IMR-90 (cell line): ENCODE data around the gene CLIC3. TPM values are rescaled to one million over a fixed set of nuclear protein-coding genes. Genes with fewer than 3 reads are reported as not detected.

ENCODE experiments used
- ATAC-seq: fragments of 200-7000 bp; cut with Tn5 transposase; 2 replicates; pipeline ENCODE4 v1.9.1; 2020; ENCODE audit warnings: low read depth, mild to moderate bottlenecking, moderate library complexity
- BruUV-seq: library from RNA; stranded (reverse); fragments of 400-500 nt; replicated peaks from 2 replicates; lab custom pipeline; 2021; lab: Mats Ljungman, UMichigan
- CTCF ChIA-PET: fragments of 300-600 bp; formaldehyde crosslinking; extraction: SDS; loops from one replicate; lab custom pipeline; 2021; ENCODE audit warnings: antibody characterized with exemption; lab: Yijun Ruan, JAX
- POLR2A ChIA-PET: fragments of 300-600 bp; sonication (Branson Sonifier 250); formaldehyde crosslinking; loops from one replicate; lab custom pipeline; 2022; ENCODE audit warnings: antibody characterized with exemption; ENCODE audit not compliant: unreplicated experiment; lab: Charles Lee
- DNase-seq: peaks from one replicate; pipeline ENCODE4 v3.0.0; 2013
- H2AFZ ChIP-seq: replicated peaks from 2 replicates; pipeline ENCODE3; 2013; ENCODE audit warnings: low read length, mild to moderate bottlenecking; ENCODE audit not compliant: poor library complexity
- H2AK5ac ChIP-seq: 2 replicates; pipeline ENCODE4 v1.6.1; 2013; ENCODE audit warnings: low read depth, low read length, inconsistent platforms
- H2AK9ac ChIP-seq: replicated peaks from 2 replicates; pipeline ENCODE3; 2013; ENCODE audit warnings: mild to moderate bottlenecking, low read depth, low read length, moderate library complexity; ENCODE audit not compliant: poor library complexity
- H2BK120ac ChIP-seq: 2 replicates; pipeline ENCODE4 v1.6.1; 2013; ENCODE audit warnings: low read depth, low read length, inconsistent platforms
- H2BK15ac ChIP-seq: 3 replicates; pipeline ENCODE4 v1.6.1; 2013; ENCODE audit warnings: low read depth, low read length, inconsistent platforms
- H2BK20ac ChIP-seq: 2 replicates; pipeline ENCODE4 v1.6.1; 2013; ENCODE audit warnings: low read depth, mild to moderate bottlenecking, inconsistent platforms, low read length, moderate library complexity
- H2BK5ac ChIP-seq: 2 replicates; pipeline ENCODE4 v1.6.1; 2013; ENCODE audit warnings: mild to moderate bottlenecking, low read depth, low read length, inconsistent platforms; ENCODE audit not compliant: poor library complexity, severe bottlenecking
- H3K14ac ChIP-seq: replicated peaks from 2 replicates; pipeline ENCODE4 v1.6.1; 2013; ENCODE audit warnings: low read depth, low read length, inconsistent platforms
- H3K18ac ChIP-seq: 2 replicates; pipeline ENCODE4 v1.6.1; 2013; ENCODE audit warnings: low read depth, low read length, control low read depth
- H3K23ac ChIP-seq: 2 replicates; pipeline ENCODE4 v1.6.1; 2013; ENCODE audit warnings: low read depth, low read length, inconsistent platforms
- H3K27ac ChIP-seq: 2 replicates; pipeline ENCODE4 v1.5.1; 2013; ENCODE audit warnings: mild to moderate bottlenecking, control low read depth, low read length; ENCODE audit not compliant: insufficient read depth
- H3K27me3 ChIP-seq: 2 replicates; pipeline ENCODE4 v1.6.1; 2013; ENCODE audit warnings: low read length; ENCODE audit not compliant: control insufficient read depth, insufficient read depth
- H3K36me3 ChIP-seq: 2 replicates; pipeline ENCODE4 v1.6.1; 2013; ENCODE audit warnings: low read length, mixed read lengths; ENCODE audit not compliant: control insufficient read depth, insufficient read depth
- H3K4ac ChIP-seq: 2 replicates; pipeline ENCODE4 v1.6.1; 2013; ENCODE audit warnings: low read depth, low read length, inconsistent platforms
- H3K4me1 ChIP-seq: 2 replicates; pipeline ENCODE4 v1.6.1; 2013; ENCODE audit warnings: low read length, mixed read lengths; ENCODE audit not compliant: control insufficient read depth, insufficient read depth
- H3K4me2 ChIP-seq: 2 replicates; pipeline ENCODE4 v1.6.1; 2013; ENCODE audit warnings: low read depth, mild to moderate bottlenecking, control low read depth, low read length, moderate library complexity
- H3K4me3 ChIP-seq: 2 replicates; pipeline ENCODE4 v1.5.1; 2013; ENCODE audit warnings: low read depth, mild to moderate bottlenecking, control low read depth, low read length, moderate library complexity; ENCODE audit not compliant: insufficient read depth
- H3K56ac ChIP-seq: 2 replicates; pipeline ENCODE4 v1.6.1; 2013; ENCODE audit warnings: low read length, inconsistent platforms; ENCODE audit not compliant: insufficient read depth; ENCODE audit errors: extremely low read depth
- H3K79me1 ChIP-seq, 2 experiments: 2 replicates each; pipeline ENCODE4 v1.6.1; 2013; ENCODE audit warnings: low read length in 2 of 2, inconsistent platforms in 1 of 2, low read depth in 1 of 2
- H3K9ac ChIP-seq: 2 replicates; pipeline ENCODE4 v1.6.1; 2013; ENCODE audit warnings: low read depth, low read length, control low read depth
- H3K9me1 ChIP-seq: 2 replicates; pipeline ENCODE4 v1.6.1; 2013; ENCODE audit warnings: low read length, inconsistent platforms; ENCODE audit not compliant: insufficient read depth
- H3K9me3 ChIP-seq: 2 replicates; pipeline ENCODE4 v1.6.1; 2013; ENCODE audit warnings: low read length; ENCODE audit not compliant: control insufficient read depth, insufficient read depth
- H4K20me1 ChIP-seq: 2 replicates; pipeline ENCODE4 v1.6.1; 2013; ENCODE audit warnings: low read length, inconsistent platforms; ENCODE audit not compliant: insufficient read depth
- H4K5ac ChIP-seq: 2 replicates; pipeline ENCODE4 v1.6.1; 2013; ENCODE audit warnings: mild to moderate bottlenecking, low read depth, low read length, control low read depth
- H4K8ac ChIP-seq, 2 experiments: 2 replicates each; pipeline ENCODE4 v1.6.1; 2013; ENCODE audit warnings: low read depth in 2 of 2, low read length in 2 of 2, control low read depth in 1 of 2, inconsistent platforms in 1 of 2
- H4K91ac ChIP-seq: 2 replicates; pipeline ENCODE4 v1.6.1; 2013; ENCODE audit warnings: low read depth, low read length, inconsistent platforms; ENCODE audit not compliant: insufficient read depth
- BHLHE40 ChIP-seq: fragments of 150-350 bp; IDR thresholded peaks from 2 replicates; pipeline ENCODE4 v1.6.1; 2016; ENCODE audit warnings: mild to moderate bottlenecking, low read depth, low read length
- CEBPB ChIP-seq: IDR thresholded peaks from 2 replicates; pipeline ENCODE4 v1.6.1; 2012; ENCODE audit warnings: low read depth, low read length, improper control_type of control experiment
- CHD1 ChIP-seq: IDR thresholded peaks from 2 replicates; pipeline ENCODE4 v1.6.1; 2012; ENCODE audit warnings: low read depth, low read length, improper control_type of control experiment
- CTCF ChIP-seq: conservative IDR thresholded peaks from 2 replicates; pipeline ENCODE4 v1.5.1; 2012; ENCODE audit warnings: mild to moderate bottlenecking, low read depth, low read length, improper control_type of control experiment
- ELK1 ChIP-seq: fragments of 150-350 bp; IDR thresholded peaks from 2 replicates; pipeline ENCODE4 v1.6.1; 2016; ENCODE audit warnings: low read depth, mild to moderate bottlenecking, low read length, moderate library complexity, borderline replicate concordance
- FOS ChIP-seq: fragments of 150-350 bp; IDR thresholded peaks from 2 replicates; pipeline ENCODE4 v1.6.1; 2016; ENCODE audit warnings: low read depth, low read length
- MAFK ChIP-seq: IDR thresholded peaks from 2 replicates; pipeline ENCODE4 v1.6.1; 2012; ENCODE audit warnings: low read depth, low read length, improper control_type of control experiment
- MAZ ChIP-seq: IDR thresholded peaks from 2 replicates; pipeline ENCODE4 v1.6.1; 2012; ENCODE audit warnings: low read depth, mild to moderate bottlenecking, low read length, improper control_type of control experiment, moderate library complexity, borderline replicate concordance
- MXI1 ChIP-seq: IDR thresholded peaks from 2 replicates; pipeline ENCODE4 v1.6.1; 2012; ENCODE audit warnings: low read depth, mild to moderate bottlenecking, low read length, moderate library complexity, borderline replicate concordance
- NFE2L2 ChIP-seq: fragments of 150-350 bp; IDR thresholded peaks from 2 replicates; pipeline ENCODE4 v1.6.1; 2016; ENCODE audit warnings: low read depth, mild to moderate bottlenecking, low read length
- POLR2A ChIP-seq: IDR thresholded peaks from 2 replicates; pipeline ENCODE4 v1.6.1; 2012; ENCODE audit warnings: mild to moderate bottlenecking, low read depth, low read length
- RAD21 ChIP-seq: IDR thresholded peaks from 2 replicates; pipeline ENCODE4 v1.6.1; 2012; ENCODE audit warnings: low read length, improper control_type of control experiment
- RCOR1 ChIP-seq: IDR thresholded peaks from 2 replicates; pipeline ENCODE4 v1.6.1; 2012; ENCODE audit warnings: mild to moderate bottlenecking, low read length, improper control_type of control experiment; ENCODE audit not compliant: insufficient replicate concordance
- RFX5 ChIP-seq: IDR thresholded peaks from 2 replicates; pipeline ENCODE4 v1.8.0; 2012; ENCODE audit warnings: low read depth, mild to moderate bottlenecking, low read length, moderate library complexity
- SMC3 ChIP-seq: fragments of 150-350 bp; IDR thresholded peaks from 2 replicates; pipeline ENCODE4 v1.6.1; 2016; ENCODE audit warnings: low read depth, mild to moderate bottlenecking, antibody characterized with exemption, low read length, moderate library complexity
- USF2 ChIP-seq: fragments of 150-350 bp; IDR thresholded peaks from 2 replicates; pipeline ENCODE4 v1.6.1; 2017; ENCODE audit warnings: mild to moderate bottlenecking, antibody characterized with exemption, low read length, low read depth
- WGBS, 2 experiments: methylation state at CpG; one replicate each; pipeline versions ENCODE4 v1.1.5 to v1.1.7; 2013; ENCODE audit warnings: missing lambda C conversion rate in 2 of 2; ENCODE audit not compliant: insufficient read length in 1 of 2; ENCODE audit errors: extremely low coverage in 2 of 2; 5-methylcytosine and 5-hydroxymethylcytosine counted together
- dilution Hi-C: fragments of 300-500 bp; cut with HindIII; formaldehyde crosslinking; loops from one replicate; pipeline ENCODE4 v1.14.3; 2018; ENCODE audit warnings: low sequenced_read_pairs; ENCODE audit not compliant: unreplicated experiment
- in situ Hi-C: fragments of 300-500 bp; cut with MboI; formaldehyde crosslinking; loops from 3 replicates; pipeline ENCODE4 v1.14.3; 2019; ENCODE audit warnings: low sequenced_read_pairs, inconsistent platforms, mixed read lengths
- intact Hi-C: fragments of 100-400 bp; cut with micrococcal nuclease; formaldehyde crosslinking; loops from 2 replicates; pipeline ENCODE4 v1.10.0; 2022
- polyA plus RNA-seq, 3 experiments: library from polyadenylated mRNA; depleted of rRNA; stranded (reverse); fragments of >200 nt; gene quantifications; 2 replicates each; pipeline ENCODE4 v1.2.3, GENCODE V29; 2012; ENCODE audit warnings: low replicate concordance in 1 of 3
- total RNA-seq: library from RNA; depleted of rRNA; stranded (reverse); fragments of >200 nt; gene quantifications from 2 replicates; pipeline ENCODE4 v1.2.3, GENCODE V29; 2012

The CLIC3 gene
- total and polyA plus RNA-seq, 2 of the 4 experiments (the other 2 are of a cell fraction) = 0.18 to 1.7 TPM

DNA sequence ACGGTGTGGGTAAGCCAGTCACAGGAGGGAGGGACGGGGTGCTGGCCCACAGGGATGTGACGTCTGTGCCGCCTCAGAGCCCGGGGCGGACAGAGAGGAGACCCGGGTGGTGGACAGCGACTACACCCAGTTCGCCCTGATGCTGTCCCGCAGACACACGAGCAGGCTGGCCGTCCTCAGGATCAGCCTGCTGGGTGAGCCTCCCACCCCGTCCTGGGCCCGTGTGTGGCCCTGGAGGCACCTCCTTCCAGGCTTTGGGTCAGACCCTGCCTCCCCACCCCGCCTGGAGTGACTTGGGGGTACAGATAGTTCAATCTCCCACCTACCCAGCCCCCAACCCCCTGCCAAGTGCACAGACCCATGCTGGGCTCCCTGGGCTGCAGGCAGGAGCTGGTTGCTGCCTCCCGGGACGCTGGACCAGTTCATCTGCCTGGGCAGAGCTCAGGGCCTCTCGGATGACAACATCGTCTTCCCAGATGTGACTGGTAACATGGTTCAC is 42.5 kb downstream of the CLIC3 start:
- H3K4ac ChIP-seq = no peak overlapping the region
- H3K36me3 ChIP-seq = no peaks in the 10 kb centered on the region
- no peak overlapping the region for H3K4me3 ChIP-seq
- H3K56ac ChIP-seq = no peak overlapping the region
- no peak overlapping the region for H3K4me2 ChIP-seq
- no peak for ATAC-seq
- ChIA-PET POLR2A (no interaction called here), CTCF (no interaction called here)
- no peak overlapping the region for H2AFZ ChIP-seq
- H3K27me3 ChIP-seq = peaks cover 18% of the 10 kb centered on the region; the same call in 1 of the 2 replicates
- H4K5ac ChIP-seq = no peak overlapping the region
- H3K9ac ChIP-seq = no peak overlapping the region
- no peak overlapping the region for H3K27ac ChIP-seq
- no peaks in the 10 kb centered on the region for H4K20me1 ChIP-seq
- no peaks in the 10 kb centered on the region for H3K9me1 ChIP-seq
- H3K4me1 ChIP-seq = no peaks in the 10 kb centered on the region; the same call in 1 of the 2 replicates
- DNase-seq = no peak
- H4K91ac ChIP-seq = no peak overlapping the region
- no peak overlapping the region for H2BK20ac ChIP-seq
- H3K23ac ChIP-seq = no peak overlapping the region
- no peaks in the 10 kb centered on the region for H3K79me1 ChIP-seq
- no TSS peak for BruUV-seq
- dilution Hi-C loops = no loop called here
- H4K8ac ChIP-seq = no peak overlapping the region
- H2AK5ac ChIP-seq = no peak overlapping the region
- H3K14ac ChIP-seq = no peak overlapping the region
- H3K18ac ChIP-seq = no peak overlapping the region
- peaks cover 3% of the 10 kb centered on the region for H3K9me3 ChIP-seq
- H2BK5ac ChIP-seq = no peak overlapping the region
- H2BK15ac ChIP-seq = no peak overlapping the region
- TF ChIP-seq MAZ = no peak
- TF ChIP-seq RCOR1 = no peak
- TF ChIP-seq ELK1 = no peak
- TF ChIP-seq CHD1 = no peak
- no peak for TF ChIP-seq RAD21
- no peak for TF ChIP-seq MAFK
- TF ChIP-seq POLR2A = no peak
- no peak for TF ChIP-seq SMC3
- no peak for TF ChIP-seq CEBPB
- TF ChIP-seq USF2 = no peak
- TF ChIP-seq CTCF = no peak
- no peak for TF ChIP-seq NFE2L2
- TF ChIP-seq MXI1 = no peak
- no peak for TF ChIP-seq FOS
- no peak for TF ChIP-seq BHLHE40
- TF ChIP-seq RFX5 = no peak
- intact Hi-C loops = no loop called here
- 58% methylated on average over 10 of the region's 19 CpGs; no CpG with 5 or more reads in 1 of the 2 experiments for WGBS, 2 experiments
- in situ Hi-C loops = no loop called here
- no peak overlapping the region for H2AK9ac ChIP-seq
- no peak overlapping the region for H2BK120ac ChIP-seq
